GM12878 (cell line): Measurements from ENCODE around the gene EPB41L4A. TPM values are rescaled to one million over a fixed set of nuclear protein-coding genes. Genes with fewer than 3 reads are reported as not detected.

Experiments
- IRF3 ChIP-seq: fragments of 450-650 bp; IDR thresholded peaks from 2 replicates; pipeline ENCODE4 v1.6.1; 2014; ENCODE audit warnings: mild to moderate bottlenecking
- NR2F1 ChIP-seq: fragments of 450-650 bp; conservative IDR thresholded peaks from 2 replicates; pipeline ENCODE4 v1.6.1; 2017; ENCODE audit warnings: mild to moderate bottlenecking
- POLR2A ChIP-seq: IDR thresholded peaks from 2 replicates; pipeline ENCODE4 v1.6.1; 2011; ENCODE audit warnings: low read depth, mild to moderate bottlenecking, low read length
- RAD51 ChIP-seq: fragments of 450-650 bp; IDR thresholded peaks from 2 replicates; pipeline ENCODE4 v1.6.1; 2016; ENCODE audit warnings: moderate library complexity, mild to moderate bottlenecking, inconsistent platforms
- TCF12 ChIP-seq: IDR thresholded peaks from 2 replicates; pipeline ENCODE4 v1.6.1; 2011; ENCODE audit warnings: low read depth, mild to moderate bottlenecking, low read length
- polyA plus RNA-seq, 11 experiments: library from polyadenylated mRNA; depleted of rRNA in 4 of 11; unstranded in 6 of 11; stranded (reverse) in 5 of 11; fragments of >200 nt; fragmentation: Nextera tagmentation in 4 of 11; fragmentation: Illumina TruSeq in 1 of 11; extraction: Ambion mirVana in 4 of 11; extraction: Trizol in 1 of 11; gene quantifications; 1 replicate in 1 of 11; 2 replicates in 10 of 11; pipeline versions ENCODE4 v1.2.1 to v1.2.3, GENCODE V29; 2011 to 2016; ENCODE audit warnings: inconsistent platforms in 2 of 11, missing spikeins in 2 of 11, low read depth in 1 of 11
- total RNA-seq, 4 experiments: library from RNA; depleted of rRNA in 3 of 4; stranded (reverse); fragments of >200 nt in 3 of 4; fragmentation: Illumina TruSeq in 1 of 4; extraction: Trizol in 1 of 4; gene quantifications; 2 replicates each; pipeline versions ENCODE4 v1.2.1 to v1.2.3, GENCODE V29; 2013 to 2021
- TF ChIP-seq, protein P1 (sequence below): fragments of 450-650 bp; formaldehyde crosslinking; IDR thresholded peaks from 2 replicates; pipeline ENCODE4 v1.5.0; 2022; ENCODE audit warnings: mild to moderate bottlenecking, missing genetic modification characterization
- TF ChIP-seq, protein P2 (sequence below): fragments of 450-650 bp; IDR thresholded peaks from 2 replicates; pipeline ENCODE4 v1.6.1; 2017; ENCODE audit warnings: borderline replicate concordance

EPB41L4A gene
- total and polyA plus RNA-seq, 10 of the 15 experiments (the other 5 are each of a cell fraction or from before 2014, with no cell fraction given) = 0.10 to 0.67 (median 0.30) TPM

DNA sequence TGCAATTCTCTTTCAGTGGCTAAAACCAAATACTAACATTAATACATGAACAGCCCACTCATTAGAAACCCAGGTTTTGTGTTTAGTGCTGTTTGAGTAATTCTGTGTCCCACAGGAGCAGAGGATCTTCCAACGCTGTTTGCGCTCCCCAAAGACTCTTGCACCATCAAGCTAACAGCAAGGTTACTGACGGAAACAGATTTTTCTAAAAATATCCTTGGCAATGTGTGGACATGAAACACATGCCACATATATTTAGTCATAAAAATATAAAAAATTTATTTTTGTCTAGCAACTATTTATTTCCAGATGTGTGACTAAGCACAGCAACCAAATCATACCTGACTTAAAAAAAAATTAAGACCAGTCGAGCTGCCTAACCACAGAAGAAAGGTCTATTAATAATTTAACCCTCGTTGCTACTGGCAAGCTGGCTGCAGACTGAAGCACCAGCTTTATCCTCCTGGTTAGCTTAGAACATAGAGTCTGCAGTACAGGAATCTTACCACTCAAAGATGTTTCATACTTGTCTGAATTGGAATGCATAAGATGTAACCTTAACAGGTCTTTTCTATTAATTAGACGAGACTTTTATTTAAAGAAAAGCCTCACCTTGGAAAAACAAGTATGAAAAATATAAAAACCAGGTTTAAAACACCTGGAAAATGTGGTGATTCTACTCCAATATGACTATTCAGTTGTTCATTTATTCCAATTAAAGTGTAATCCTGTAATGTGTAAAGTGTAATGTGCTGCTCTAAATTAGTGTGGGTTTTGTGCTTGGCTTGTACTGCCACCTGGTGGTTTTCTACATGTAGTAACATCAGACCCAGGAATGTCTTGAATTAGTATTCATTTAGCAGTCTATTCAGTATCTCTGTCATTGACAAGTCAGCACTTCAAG, 272.5 kb downstream of the EPB41L4A start (continued):
- TF ChIP-seq RAD51 = no peak
- TF ChIP-seq TCF12 = 0 out of 2 replicates have a peak, but pooled peaks have one; percentile 27
- TF ChIP-seq IRF3 = no peak
- TF ChIP-seq, protein P1, sequence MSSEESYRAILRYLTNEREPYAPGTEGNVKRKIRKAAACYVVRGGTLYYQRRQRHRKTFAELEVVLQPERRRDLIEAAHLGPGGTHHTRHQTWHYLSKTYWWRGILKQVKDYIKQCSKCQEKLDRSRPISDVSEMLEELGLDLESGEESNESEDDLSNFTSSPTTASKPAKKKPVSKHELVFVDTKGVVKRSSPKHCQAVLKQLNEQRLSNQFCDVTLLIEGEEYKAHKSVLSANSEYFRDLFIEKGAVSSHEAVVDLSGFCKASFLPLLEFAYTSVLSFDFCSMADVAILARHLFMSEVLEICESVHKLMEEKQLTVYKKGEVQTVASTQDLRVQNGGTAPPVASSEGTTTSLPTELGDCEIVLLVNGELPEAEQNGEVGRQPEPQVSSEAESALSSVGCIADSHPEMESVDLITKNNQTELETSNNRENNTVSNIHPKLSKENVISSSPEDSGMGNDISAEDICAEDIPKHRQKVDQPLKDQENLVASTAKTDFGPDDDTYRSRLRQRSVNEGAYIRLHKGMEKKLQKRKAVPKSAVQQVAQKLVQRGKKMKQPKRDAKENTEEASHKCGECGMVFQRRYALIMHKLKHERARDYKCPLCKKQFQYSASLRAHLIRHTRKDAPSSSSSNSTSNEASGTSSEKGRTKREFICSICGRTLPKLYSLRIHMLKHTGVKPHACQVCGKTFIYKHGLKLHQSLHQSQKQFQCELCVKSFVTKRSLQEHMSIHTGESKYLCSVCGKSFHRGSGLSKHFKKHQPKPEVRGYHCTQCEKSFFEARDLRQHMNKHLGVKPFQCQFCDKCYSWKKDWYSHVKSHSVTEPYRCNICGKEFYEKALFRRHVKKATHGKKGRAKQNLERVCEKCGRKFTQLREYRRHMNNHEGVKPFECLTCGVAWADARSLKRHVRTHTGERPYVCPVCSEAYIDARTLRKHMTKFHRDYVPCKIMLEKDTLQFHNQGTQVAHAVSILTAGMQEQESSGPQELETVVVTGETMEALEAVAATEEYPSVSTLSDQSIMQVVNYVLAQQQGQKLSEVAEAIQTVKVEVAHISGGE (CRISPR knock-in tag) = no peak
- TF ChIP-seq, protein P2, sequence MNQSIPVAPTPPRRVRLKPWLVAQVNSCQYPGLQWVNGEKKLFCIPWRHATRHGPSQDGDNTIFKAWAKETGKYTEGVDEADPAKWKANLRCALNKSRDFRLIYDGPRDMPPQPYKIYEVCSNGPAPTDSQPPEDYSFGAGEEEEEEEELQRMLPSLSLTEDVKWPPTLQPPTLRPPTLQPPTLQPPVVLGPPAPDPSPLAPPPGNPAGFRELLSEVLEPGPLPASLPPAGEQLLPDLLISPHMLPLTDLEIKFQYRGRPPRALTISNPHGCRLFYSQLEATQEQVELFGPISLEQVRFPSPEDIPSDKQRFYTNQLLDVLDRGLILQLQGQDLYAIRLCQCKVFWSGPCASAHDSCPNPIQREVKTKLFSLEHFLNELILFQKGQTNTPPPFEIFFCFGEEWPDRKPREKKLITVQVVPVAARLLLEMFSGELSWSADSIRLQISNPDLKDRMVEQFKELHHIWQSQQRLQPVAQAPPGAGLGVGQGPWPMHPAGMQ = no peak
- no peak for TF ChIP-seq NR2F1
- TF ChIP-seq POLR2A = no peak
